Liver (tissue), 3 donors: ENCODE results near the gene MORN3.

ENCODE experiments used
- RAD21 ChIP-seq, 2 donors: IDR thresholded peaks; 2 replicates each; pipeline ENCODE4 v1.6.1; 2016; ENCODE audit warnings: antibody characterized with exemption in 2 of 2, mild to moderate bottlenecking in 2 of 2
- SP1 ChIP-seq: IDR thresholded peaks from 2 replicates; pipeline ENCODE4 v1.6.1; 2018; ENCODE audit warnings: antibody characterized with exemption, mild to moderate bottlenecking
- YY1 ChIP-seq: IDR thresholded peaks from 2 replicates; pipeline ENCODE4 v1.6.1; 2016; ENCODE audit warnings: antibody characterized with exemption, mild to moderate bottlenecking
- TF ChIP-seq, protein P1 (sequence below): IDR thresholded peaks from 2 replicates; pipeline ENCODE4 v1.6.1; 2016; ENCODE audit warnings: antibody characterized with exemption
- TF ChIP-seq, protein P2 (sequence below): fragments of 150-350 bp; IDR thresholded peaks from 2 replicates; pipeline ENCODE4 v1.5.1; 2017; ENCODE audit warnings: improper control_type of control experiment, low read depth, low read length; ENCODE audit not compliant: missing input control
- donor health status: healthy.
- donor health status: healthy.

DNA sequence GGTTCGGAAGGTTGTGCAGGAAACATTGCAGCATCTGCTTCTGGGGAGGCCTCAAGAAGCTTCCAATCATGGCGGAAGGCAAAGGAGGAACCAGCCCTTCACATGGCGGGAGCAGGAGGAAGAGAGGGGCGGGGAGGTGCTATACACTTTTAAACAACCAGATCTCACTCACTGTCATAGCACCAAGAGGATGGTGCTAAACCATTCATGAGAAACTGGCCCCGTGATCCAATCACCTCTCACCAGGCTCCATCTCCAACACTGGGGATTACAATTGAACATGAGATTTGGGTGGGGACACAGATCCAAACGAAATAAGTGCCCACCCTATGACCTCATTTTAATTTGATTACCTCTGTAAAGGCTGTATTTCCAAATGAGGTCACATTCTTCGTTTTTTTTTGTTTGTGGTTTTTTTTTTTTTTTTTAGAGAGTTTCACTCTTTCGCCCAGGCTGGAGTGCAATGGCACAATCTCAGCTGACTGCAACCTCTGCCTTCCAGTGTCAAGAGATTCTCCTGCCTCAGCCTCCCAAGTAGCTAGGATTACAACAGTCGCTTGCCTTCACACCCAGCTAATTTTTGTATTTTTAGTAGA, 54.5 kb downstream of the MORN3 start:
- TF ChIP-seq, protein P1, sequence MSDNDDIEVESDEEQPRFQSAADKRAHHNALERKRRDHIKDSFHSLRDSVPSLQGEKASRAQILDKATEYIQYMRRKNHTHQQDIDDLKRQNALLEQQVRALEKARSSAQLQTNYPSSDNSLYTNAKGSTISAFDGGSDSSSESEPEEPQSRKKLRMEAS, result no peak
- TF ChIP-seq, protein P2, sequence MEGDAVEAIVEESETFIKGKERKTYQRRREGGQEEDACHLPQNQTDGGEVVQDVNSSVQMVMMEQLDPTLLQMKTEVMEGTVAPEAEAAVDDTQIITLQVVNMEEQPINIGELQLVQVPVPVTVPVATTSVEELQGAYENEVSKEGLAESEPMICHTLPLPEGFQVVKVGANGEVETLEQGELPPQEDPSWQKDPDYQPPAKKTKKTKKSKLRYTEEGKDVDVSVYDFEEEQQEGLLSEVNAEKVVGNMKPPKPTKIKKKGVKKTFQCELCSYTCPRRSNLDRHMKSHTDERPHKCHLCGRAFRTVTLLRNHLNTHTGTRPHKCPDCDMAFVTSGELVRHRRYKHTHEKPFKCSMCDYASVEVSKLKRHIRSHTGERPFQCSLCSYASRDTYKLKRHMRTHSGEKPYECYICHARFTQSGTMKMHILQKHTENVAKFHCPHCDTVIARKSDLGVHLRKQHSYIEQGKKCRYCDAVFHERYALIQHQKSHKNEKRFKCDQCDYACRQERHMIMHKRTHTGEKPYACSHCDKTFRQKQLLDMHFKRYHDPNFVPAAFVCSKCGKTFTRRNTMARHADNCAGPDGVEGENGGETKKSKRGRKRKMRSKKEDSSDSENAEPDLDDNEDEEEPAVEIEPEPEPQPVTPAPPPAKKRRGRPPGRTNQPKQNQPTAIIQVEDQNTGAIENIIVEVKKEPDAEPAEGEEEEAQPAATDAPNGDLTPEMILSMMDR, result no peak
- TF ChIP-seq RAD21 (IDR thresholded peaks at IDR 0.05), result no peak
- no peak for TF ChIP-seq YY1
- no peak for TF ChIP-seq SP1
